Endometrial microvascular endothelial cells (primary cell): ENCODE results near the gene APOL4. TPM values are rescaled to one million over a fixed set of nuclear protein-coding genes. Genes with fewer than 3 reads are reported as not detected.
"Not testable (repeated sequence)": the region's sequence is repeated elsewhere in the genome, so short reads cannot be mapped to it uniquely, and the experiment has no call there.

Source experiments
- in situ Hi-C: cut with HindIII; loops from 2 replicates; pipeline ENCODE4 v1.10.0; 2017; ENCODE audit warnings: low sequenced_read_pairs, low pct_unique_long_range_greater_than_20kb; ENCODE audit errors: inconsistent ontology term
- total RNA-seq: library from RNA; depleted of rRNA; stranded (reverse); fragments of >200 nt; gene quantifications from one replicate; pipeline ENCODE4 v1.2.3, GENCODE V29; 2015; ENCODE audit errors: inconsistent ontology term

Gene APOL4
- total RNA-seq, 1 donor from 2014 or later, result 0.09 TPM

GRCh38 chr22:36211237-36211861, 9.7 kb upstream of the APOL4 start:
- in situ Hi-C loops, result no loop called here

GRCh38 chr22:36210224-36210623, 8.6 kb upstream of the APOL4 start:
- in situ Hi-C loops, result no loop called here

GRCh38 chr22:36209488-36209908, 7.9 kb upstream of the APOL4 start:
- in situ Hi-C loops, result not testable (repeated sequence)

- in situ Hi-C loops, result no loop called here
Measured at GRCh38 chr22:36208914-36209313, 7.3 kb upstream of the APOL4 start.

GRCh38 chr22:36208162-36208765, 6.7 kb upstream of the APOL4 start:
- in situ Hi-C loops, result no loop called here

- in situ Hi-C loops, result no loop called here
Measured at GRCh38 chr22:36206255-36206654, 4.6 kb upstream of the APOL4 start.

GRCh38 chr22:36205573-36205972, 4.0 kb upstream of the APOL4 start:
- in situ Hi-C loops, result not testable (repeated sequence)

- in situ Hi-C loops, result no loop called here
Measured at GRCh38 chr22:36204632-36205015, 3.0 kb upstream of the APOL4 start.

- in situ Hi-C loops, result no loop called here
Measured at GRCh38 chr22:36204001-36204631, 2.5 kb upstream of the APOL4 start.

- in situ Hi-C loops, result not testable (repeated sequence)
Measured at GRCh38 chr22:36203441-36203840, 1.8 kb upstream of the APOL4 start.

GRCh38 chr22:36202906-36203305, 1.3 kb upstream of the APOL4 start:
- in situ Hi-C loops, result not testable (repeated sequence)

- in situ Hi-C loops, result not testable (repeated sequence)
Measured at GRCh38 chr22:36201025-36201424, 584 bp downstream of the APOL4 start.

- in situ Hi-C loops, result no loop called here
Measured at GRCh38 chr22:36199001-36199551, 2.5 kb downstream of the APOL4 start.

GRCh38 chr22:36198536-36198935, 3.1 kb downstream of the APOL4 start:
- in situ Hi-C loops, result no loop called here

GRCh38 chr22:36197514-36198146, 4.0 kb downstream of the APOL4 start:
- in situ Hi-C loops, result no loop called here

- in situ Hi-C loops, result no loop called here
Measured at GRCh38 chr22:36197065-36197440, 4.6 kb downstream of the APOL4 start.

GRCh38 chr22:36196254-36197064, 5.2 kb downstream of the APOL4 start:
- in situ Hi-C loops, result no loop called here

- in situ Hi-C loops, result no loop called here
Measured at GRCh38 chr22:36194971-36195370, 6.6 kb downstream of the APOL4 start.

- in situ Hi-C loops, result no loop called here
Measured at GRCh38 chr22:36194385-36194784, 7.2 kb downstream of the APOL4 start.
